Measurements from ENCODE around the gene SUSD2.

- TF ChIP-seq CTCF (IDR thresholded peaks at IDR 0.05) (peak in 1 of 4 experiments; percentile 27), POLR2A (IDR thresholded peaks at IDR 0.05) (no peak)
These were observed 961 bp downstream of the SUSD2 start for GRCh38 chr22:24181996-24182899.
